Measurements from ENCODE around the gene GNG13.
"Not testable (repeated sequence)": the region's sequence is repeated elsewhere in the genome, so short reads cannot be mapped to it uniquely, and the experiment has no call there.

The GNG13 gene

DNA sequence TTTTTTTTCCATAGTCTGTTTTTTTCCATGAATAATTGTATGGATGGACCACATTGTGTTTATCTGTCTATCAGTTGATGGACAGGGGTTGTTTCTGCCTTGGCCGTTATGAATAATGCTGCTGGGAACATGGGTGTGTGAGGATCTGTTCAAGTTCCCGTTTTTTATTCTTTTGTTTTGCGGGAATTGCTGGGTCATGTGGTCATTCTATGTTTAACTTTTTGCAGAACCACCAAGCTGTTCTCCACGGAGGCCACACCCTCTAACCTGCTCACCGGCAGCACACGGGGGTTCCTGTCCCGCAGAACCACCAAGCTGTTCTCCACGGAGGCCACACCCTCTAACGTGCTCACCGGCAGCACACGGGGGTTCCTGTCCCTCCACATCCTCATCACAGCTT is 45.9 kb downstream of the GNG13 start (continued):
- TF ChIP-seq ZNF174 (tag by site-specific recombination; IDR thresholded peaks at IDR 0.05) (no peak), ZNF654 (tag by site-specific recombination; IDR thresholded peaks at IDR 0.05; ENCODE audit: low read depth) (no peak), ZNF558 (tag by site-specific recombination; IDR thresholded peaks at IDR 0.05) (no peak), ZNF146 (tag by site-specific recombination; IDR thresholded peaks at IDR 0.05) (no peak), ZNF266 (tag by site-specific recombination; IDR thresholded peaks at IDR 0.05; ENCODE audit: low read depth) (no peak), YY1 (tag by site-specific recombination; IDR thresholded peaks at IDR 0.05) (no peak), ZSCAN18 (tag by site-specific recombination; IDR thresholded peaks at IDR 0.05) (no peak), ZNF692 (tag by site-specific recombination; IDR thresholded peaks at IDR 0.05) (no peak), ZNF747 (tag by site-specific recombination; IDR thresholded peaks at IDR 0.05) (no peak)
- TF ChIP-seq, protein P1, sequence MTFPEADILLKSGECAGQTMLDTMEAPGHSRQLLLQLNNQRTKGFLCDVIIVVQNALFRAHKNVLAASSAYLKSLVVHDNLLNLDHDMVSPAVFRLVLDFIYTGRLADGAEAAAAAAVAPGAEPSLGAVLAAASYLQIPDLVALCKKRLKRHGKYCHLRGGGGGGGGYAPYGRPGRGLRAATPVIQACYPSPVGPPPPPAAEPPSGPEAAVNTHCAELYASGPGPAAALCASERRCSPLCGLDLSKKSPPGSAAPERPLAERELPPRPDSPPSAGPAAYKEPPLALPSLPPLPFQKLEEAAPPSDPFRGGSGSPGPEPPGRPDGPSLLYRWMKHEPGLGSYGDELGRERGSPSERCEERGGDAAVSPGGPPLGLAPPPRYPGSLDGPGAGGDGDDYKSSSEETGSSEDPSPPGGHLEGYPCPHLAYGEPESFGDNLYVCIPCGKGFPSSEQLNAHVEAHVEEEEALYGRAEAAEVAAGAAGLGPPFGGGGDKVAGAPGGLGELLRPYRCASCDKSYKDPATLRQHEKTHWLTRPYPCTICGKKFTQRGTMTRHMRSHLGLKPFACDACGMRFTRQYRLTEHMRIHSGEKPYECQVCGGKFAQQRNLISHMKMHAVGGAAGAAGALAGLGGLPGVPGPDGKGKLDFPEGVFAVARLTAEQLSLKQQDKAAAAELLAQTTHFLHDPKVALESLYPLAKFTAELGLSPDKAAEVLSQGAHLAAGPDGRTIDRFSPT (tag by site-specific recombination; IDR thresholded peaks at IDR 0.05), result no peak

DNA sequence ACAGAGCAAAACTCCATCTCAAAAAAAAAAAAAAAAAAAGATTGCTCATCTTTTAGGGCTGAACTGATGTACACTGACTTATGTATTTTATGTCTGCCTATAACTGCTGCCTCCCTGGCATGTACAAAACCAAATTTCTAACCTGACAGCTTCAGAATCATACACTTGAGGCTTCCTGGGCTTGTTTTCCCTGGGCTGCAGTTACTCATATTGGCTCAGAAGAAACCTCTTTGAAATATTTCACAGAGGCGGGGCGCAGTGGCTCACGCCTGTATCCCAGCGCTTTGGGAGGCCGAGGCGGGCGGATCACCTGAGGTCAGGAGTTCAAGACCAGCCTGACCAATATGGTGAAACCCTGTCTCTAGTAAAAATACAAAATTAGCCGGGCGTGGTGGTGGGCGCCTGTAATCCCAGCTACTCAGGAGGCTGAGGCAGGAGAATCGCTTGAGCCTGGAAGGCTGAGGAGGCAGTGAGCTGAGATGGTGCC is 46.4 kb downstream of the GNG13 start:
- POLR2A ChIA-PET; H3K27ac ChIP-seq (ENCODE audit: extremely low read depth, low read depth, low read length); CTCF ChIA-PET; H3K4me3 ChIP-seq (ENCODE audit: low read depth, low read length); H3K4me1 ChIP-seq (ENCODE audit: control insufficient read depth, insufficient read depth, low read length); H3K9me3 ChIP-seq (ENCODE audit: control insufficient read depth, insufficient read depth, low read depth, low read length); H3K36me3 ChIP-seq (ENCODE audit: control insufficient read depth in 2 of 2, insufficient read depth in 1 of 2, low read length in 2 of 2): not testable (repeated sequence)
- TF ChIP-seq KLF1 (tag by site-specific recombination; IDR thresholded peaks at IDR 0.05), result peak; percentile 58; the same call in 1 of the 2 replicates

GRCh38 chr16:752007-752312 is 48.6 kb downstream of the GNG13 start:
- Histone ChIP-seq H3K36me3 (ENCODE audit: control insufficient read depth in 2 of 2, insufficient read depth in 1 of 2, low read length in 2 of 2) (no peaks in the 10 kb centered on the region), H3K27ac (ENCODE audit: extremely low read depth, low read depth, low read length) (no peak overlapping the region), H3K9me3 (ENCODE audit: control insufficient read depth, insufficient read depth, low read depth, low read length) (no peaks in the 10 kb centered on the region), H3K4me3 (ENCODE audit: low read depth, low read length) (no peak overlapping the region), H3K4me1 (ENCODE audit: control insufficient read depth, insufficient read depth, low read length) (no peaks in the 10 kb centered on the region)
- ChIA-PET POLR2A (no interaction called here), CTCF (interaction anchor here (0.5 kb wide), 1 partner anchor 428 kb away, joined by 3 read pairs; no protein-coding TSS in a partner anchor)
- no peak for TF ChIP-seq YY2 (tag by site-specific recombination; IDR thresholded peaks at IDR 0.05)
- TF ChIP-seq ZNF121 (tag by site-specific recombination; IDR thresholded peaks at IDR 0.05), result no peak
- TF ChIP-seq, protein P2, sequence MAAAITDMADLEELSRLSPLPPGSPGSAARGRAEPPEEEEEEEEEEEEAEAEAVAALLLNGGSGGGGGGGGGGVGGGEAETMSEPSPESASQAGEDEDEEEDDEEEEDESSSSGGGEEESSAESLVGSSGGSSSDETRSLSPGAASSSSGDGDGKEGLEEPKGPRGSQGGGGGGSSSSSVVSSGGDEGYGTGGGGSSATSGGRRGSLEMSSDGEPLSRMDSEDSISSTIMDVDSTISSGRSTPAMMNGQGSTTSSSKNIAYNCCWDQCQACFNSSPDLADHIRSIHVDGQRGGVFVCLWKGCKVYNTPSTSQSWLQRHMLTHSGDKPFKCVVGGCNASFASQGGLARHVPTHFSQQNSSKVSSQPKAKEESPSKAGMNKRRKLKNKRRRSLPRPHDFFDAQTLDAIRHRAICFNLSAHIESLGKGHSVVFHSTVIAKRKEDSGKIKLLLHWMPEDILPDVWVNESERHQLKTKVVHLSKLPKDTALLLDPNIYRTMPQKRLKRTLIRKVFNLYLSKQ (tag by site-specific recombination; IDR thresholded peaks at IDR 0.05; ENCODE audit: borderline replicate concordance), result no peak
- TF ChIP-seq ZNF223 (tag by site-specific recombination; IDR thresholded peaks at IDR 0.05), result no peak
- no peak for TF ChIP-seq KLF9 (tag by site-specific recombination; IDR thresholded peaks at IDR 0.05; ENCODE audit: low read depth)
- TF ChIP-seq, protein P3, sequence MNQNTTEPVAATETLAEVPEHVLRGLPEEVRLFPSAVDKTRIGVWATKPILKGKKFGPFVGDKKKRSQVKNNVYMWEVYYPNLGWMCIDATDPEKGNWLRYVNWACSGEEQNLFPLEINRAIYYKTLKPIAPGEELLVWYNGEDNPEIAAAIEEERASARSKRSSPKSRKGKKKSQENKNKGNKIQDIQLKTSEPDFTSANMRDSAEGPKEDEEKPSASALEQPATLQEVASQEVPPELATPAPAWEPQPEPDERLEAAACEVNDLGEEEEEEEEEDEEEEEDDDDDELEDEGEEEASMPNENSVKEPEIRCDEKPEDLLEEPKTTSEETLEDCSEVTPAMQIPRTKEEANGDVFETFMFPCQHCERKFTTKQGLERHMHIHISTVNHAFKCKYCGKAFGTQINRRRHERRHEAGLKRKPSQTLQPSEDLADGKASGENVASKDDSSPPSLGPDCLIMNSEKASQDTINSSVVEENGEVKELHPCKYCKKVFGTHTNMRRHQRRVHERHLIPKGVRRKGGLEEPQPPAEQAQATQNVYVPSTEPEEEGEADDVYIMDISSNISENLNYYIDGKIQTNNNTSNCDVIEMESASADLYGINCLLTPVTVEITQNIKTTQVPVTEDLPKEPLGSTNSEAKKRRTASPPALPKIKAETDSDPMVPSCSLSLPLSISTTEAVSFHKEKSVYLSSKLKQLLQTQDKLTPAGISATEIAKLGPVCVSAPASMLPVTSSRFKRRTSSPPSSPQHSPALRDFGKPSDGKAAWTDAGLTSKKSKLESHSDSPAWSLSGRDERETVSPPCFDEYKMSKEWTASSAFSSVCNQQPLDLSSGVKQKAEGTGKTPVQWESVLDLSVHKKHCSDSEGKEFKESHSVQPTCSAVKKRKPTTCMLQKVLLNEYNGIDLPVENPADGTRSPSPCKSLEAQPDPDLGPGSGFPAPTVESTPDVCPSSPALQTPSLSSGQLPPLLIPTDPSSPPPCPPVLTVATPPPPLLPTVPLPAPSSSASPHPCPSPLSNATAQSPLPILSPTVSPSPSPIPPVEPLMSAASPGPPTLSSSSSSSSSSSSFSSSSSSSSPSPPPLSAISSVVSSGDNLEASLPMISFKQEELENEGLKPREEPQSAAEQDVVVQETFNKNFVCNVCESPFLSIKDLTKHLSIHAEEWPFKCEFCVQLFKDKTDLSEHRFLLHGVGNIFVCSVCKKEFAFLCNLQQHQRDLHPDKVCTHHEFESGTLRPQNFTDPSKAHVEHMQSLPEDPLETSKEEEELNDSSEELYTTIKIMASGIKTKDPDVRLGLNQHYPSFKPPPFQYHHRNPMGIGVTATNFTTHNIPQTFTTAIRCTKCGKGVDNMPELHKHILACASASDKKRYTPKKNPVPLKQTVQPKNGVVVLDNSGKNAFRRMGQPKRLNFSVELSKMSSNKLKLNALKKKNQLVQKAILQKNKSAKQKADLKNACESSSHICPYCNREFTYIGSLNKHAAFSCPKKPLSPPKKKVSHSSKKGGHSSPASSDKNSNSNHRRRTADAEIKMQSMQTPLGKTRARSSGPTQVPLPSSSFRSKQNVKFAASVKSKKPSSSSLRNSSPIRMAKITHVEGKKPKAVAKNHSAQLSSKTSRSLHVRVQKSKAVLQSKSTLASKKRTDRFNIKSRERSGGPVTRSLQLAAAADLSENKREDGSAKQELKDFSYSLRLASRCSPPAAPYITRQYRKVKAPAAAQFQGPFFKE (tag by site-specific recombination; IDR thresholded peaks at IDR 0.05; ENCODE audit: borderline replicate concordance), result no peak
- TF ChIP-seq ZNF324 (tag by site-specific recombination; IDR thresholded peaks at IDR 0.05), result no peak
- no peak for TF ChIP-seq ZSCAN5A (tag by site-specific recombination; IDR thresholded peaks at IDR 0.05)
- no peak for TF ChIP-seq ZSCAN16 (tag by site-specific recombination; IDR thresholded peaks at IDR 0.05)
- TF ChIP-seq ZNF350 (tag by site-specific recombination; IDR thresholded peaks at IDR 0.05), result no peak

Measured in HEK293 (cell line).